H1 (cell line): ENCODE measurements around the gene HOXA10. TPM values are rescaled to one million over a fixed set of nuclear protein-coding genes. Genes with fewer than 3 reads are reported as not detected.
A peak's percentile ranks its signal among the peaks of the same experiment; 100 is the strongest.

Experiments used
- CTCF ChIA-PET: fragments of 300-600 bp; sonication (Branson Sonifier 250); formaldehyde crosslinking; loops from one replicate; lab custom pipeline; 2021; ENCODE audit not compliant: partially characterized antibody; lab: Charles Lee
- POLR2A ChIA-PET: fragments of 300-600 bp; sonication (Branson Sonifier 250); formaldehyde crosslinking; loops from one replicate; lab custom pipeline; 2021; ENCODE audit warnings: inconsistent platforms; ENCODE audit not compliant: partially characterized antibody; lab: Charles Lee
- DNase-seq, 2 experiments: peaks; one replicate each; pipeline versions ENCODE4 v3.0.0 to v3.0.0-alpha.2; 2010 to 2022; ENCODE audit warnings: low spot score in 2 of 2, low read depth in 1 of 2, mixed read lengths in 1 of 2
- FAIRE-seq: peaks from 2 replicates; lab custom pipeline; 2011; peaks lifted over from hg19 to GRCh38; lab: Jason Lieb, UNC
- H2AFZ ChIP-seq: 2 replicates; pipeline ENCODE4 v1.8.1; 2012; ENCODE audit warnings: low read length, inconsistent platforms
- H2AK5ac ChIP-seq: 2 replicates; pipeline ENCODE4 v1.6.1; 2013; ENCODE audit warnings: low read depth, low read length
- H2BK120ac ChIP-seq: replicated peaks from 2 replicates; pipeline ENCODE3; 2013; ENCODE audit warnings: low read depth, low read length, inconsistent platforms
- H2BK12ac ChIP-seq: 2 replicates; pipeline ENCODE4 v1.6.1; 2013; ENCODE audit warnings: low read depth, low read length
- H2BK15ac ChIP-seq: 2 replicates; pipeline ENCODE4 v1.6.1; 2013; ENCODE audit warnings: low read length
- H2BK20ac ChIP-seq: 2 replicates; pipeline ENCODE4 v1.6.1; 2013; ENCODE audit warnings: low read length
- H2BK5ac ChIP-seq: 2 replicates; pipeline ENCODE4 v1.6.1; 2013; ENCODE audit warnings: low read depth, low read length
- H3K14ac ChIP-seq: 2 replicates; pipeline ENCODE4 v1.6.1; 2013; ENCODE audit warnings: inconsistent platforms; ENCODE audit not compliant: insufficient read length
- H3K18ac ChIP-seq: 2 replicates; pipeline ENCODE4 v1.6.1; 2013; ENCODE audit warnings: low read length; ENCODE audit errors: extremely low read depth
- H3K23ac ChIP-seq: 2 replicates; pipeline ENCODE4 v1.6.1; 2013; ENCODE audit warnings: inconsistent platforms; ENCODE audit not compliant: insufficient read length
- H3K23me2 ChIP-seq: 2 replicates; pipeline ENCODE4 v1.6.1; 2013; ENCODE audit warnings: low read depth, low read length
- H3K27ac ChIP-seq: 2 replicates; pipeline ENCODE4 v1.6.1; 2011; ENCODE audit warnings: low read depth, low read length, inconsistent platforms
- H3K27me3 ChIP-seq, 4 experiments: replicated peaks in 1 of 4; 1 replicate in 1 of 4; 2 replicates in 3 of 4; pipeline versions ENCODE4 v1.6.1 to v1.8.1; 2011 to 2013; ENCODE audit warnings: low read length in 3 of 4, mild to moderate bottlenecking in 3 of 4, inconsistent platforms in 2 of 4, mixed read lengths in 2 of 4, moderate library complexity in 1 of 4; ENCODE audit not compliant: control insufficient read depth in 3 of 4, insufficient read depth in 3 of 4; ENCODE audit errors: extremely low read depth in 1 of 4
- H3K36me3 ChIP-seq, 4 experiments: 2 replicates each; pipeline versions ENCODE4 v1.6.1 to v1.8.1; 2011 to 2013; ENCODE audit warnings: mild to moderate bottlenecking in 4 of 4, low read length in 3 of 4, moderate library complexity in 2 of 4, control low read depth in 1 of 4, inconsistent platforms in 1 of 4; ENCODE audit not compliant: insufficient read depth in 4 of 4, control insufficient read depth in 2 of 4
- H3K4ac ChIP-seq: replicated peaks from 2 replicates; pipeline ENCODE3; 2013; ENCODE audit warnings: low read length, low read depth, mixed read lengths, inconsistent platforms; ENCODE audit not compliant: insufficient read length
- H3K4me1 ChIP-seq, 4 experiments: replicated peaks in 1 of 4; 1 replicate in 1 of 4; 2 replicates in 3 of 4; pipeline versions ENCODE4 v1.6.1 to v1.8.1; 2011 to 2013; ENCODE audit warnings: low read length in 3 of 4, inconsistent platforms in 2 of 4, mixed read lengths in 1 of 4; ENCODE audit not compliant: insufficient read depth in 4 of 4, control insufficient read depth in 3 of 4
- H3K4me2 ChIP-seq, 2 experiments: 2 replicates each; pipeline versions ENCODE4 v1.6.1 to v1.8.1; 2011 to 2013; ENCODE audit warnings: low read depth in 2 of 2, low read length in 2 of 2, control low read depth in 1 of 2, inconsistent platforms in 1 of 2, mild to moderate bottlenecking in 1 of 2; ENCODE audit not compliant: insufficient read depth in 1 of 2
- H3K4me3 ChIP-seq, 4 experiments: fragments of 200-600, 300-600 bp in 1 of 4; sonication (generic), shearing (Covaris generic), sonication (Bioruptor Twin) in 1 of 4; 2 replicates each; pipeline versions ENCODE4 v1.5.1 to v1.8.1; 2011 to 2016; ENCODE audit warnings: low read length in 4 of 4, low read depth in 3 of 4, control low read depth in 2 of 4, inconsistent platforms in 2 of 4, mild to moderate bottlenecking in 2 of 4, mixed read lengths in 1 of 4, moderate library complexity in 1 of 4; ENCODE audit not compliant: insufficient read depth in 2 of 4; ENCODE audit errors: extremely low read depth in 1 of 4
- H3K56ac ChIP-seq: replicated peaks from 2 replicates; pipeline ENCODE3; 2013; ENCODE audit warnings: low read depth, mild to moderate bottlenecking, mixed read lengths, low read length, inconsistent platforms; ENCODE audit not compliant: insufficient read length
- H3K79me1 ChIP-seq: 2 replicates; pipeline ENCODE4 v1.6.1; 2013; ENCODE audit warnings: low read depth, low read length, control low read depth
- H3K79me2 ChIP-seq, 2 experiments: 2 replicates each; pipeline versions ENCODE4 v1.6.1 to v1.8.1; 2012 to 2013; ENCODE audit warnings: low read length in 2 of 2, mild to moderate bottlenecking in 2 of 2, inconsistent platforms in 1 of 2; ENCODE audit not compliant: insufficient read depth in 2 of 2, control insufficient read depth in 1 of 2
- H3K9ac ChIP-seq, 4 experiments: replicated peaks in 1 of 4; 1 replicate in 1 of 4; 2 replicates in 3 of 4; pipeline versions ENCODE4 v1.6.1 to v1.8.1; 2011 to 2013; ENCODE audit warnings: low read depth in 3 of 4, low read length in 3 of 4, control low read depth in 2 of 4, mild to moderate bottlenecking in 2 of 4, moderate library complexity in 2 of 4, inconsistent platforms in 1 of 4; ENCODE audit errors: extremely low read depth in 1 of 4
- H3K9me3 ChIP-seq, 2 experiments: 2 replicates each; pipeline versions ENCODE4 v1.6.1 to v1.8.1; 2012 to 2013; ENCODE audit warnings: mild to moderate bottlenecking in 2 of 2, moderate library complexity in 2 of 2, control low read depth in 1 of 2, inconsistent platforms in 1 of 2, low read depth in 1 of 2, low read length in 1 of 2, mixed read lengths in 1 of 2; ENCODE audit not compliant: insufficient read depth in 2 of 2
- H4K20me1 ChIP-seq, 2 experiments: replicated peaks in 1 of 2; 2 replicates each; pipeline versions ENCODE3 to v1.8.1; 2011 to 2013; ENCODE audit warnings: inconsistent platforms in 2 of 2, low read length in 2 of 2, mild to moderate bottlenecking in 1 of 2; ENCODE audit not compliant: insufficient read depth in 2 of 2, control insufficient read depth in 1 of 2
- H4K5ac ChIP-seq: 2 replicates; pipeline ENCODE4 v1.6.1; 2013; ENCODE audit warnings: low read length, low read depth, mixed read lengths, inconsistent platforms; ENCODE audit not compliant: insufficient read length
- H4K8ac ChIP-seq: 2 replicates; pipeline ENCODE4 v1.8.0; 2013; ENCODE audit warnings: mild to moderate bottlenecking, moderate library complexity, low read length, inconsistent platforms; ENCODE audit not compliant: insufficient read depth; ENCODE audit errors: extremely low read depth
- H4K91ac ChIP-seq: replicated peaks from 2 replicates; pipeline ENCODE3; 2013; ENCODE audit warnings: low read length, mixed read lengths, inconsistent platforms; ENCODE audit not compliant: insufficient read length
- CBX8 ChIP-seq: fragments of 300-800, 300-1000 bp; sonication (generic); IDR thresholded peaks from 2 replicates; pipeline ENCODE4 v1.7.1; 2016; ENCODE audit warnings: low read depth, low read length, borderline replicate concordance
- EGR1 ChIP-seq: IDR thresholded peaks from 2 replicates; pipeline ENCODE4 v1.6.1; 2011; ENCODE audit warnings: low read depth, low read length, borderline replicate concordance
- EZH2 ChIP-seq: fragments of 200-600 bp; sonication (generic); IDR thresholded peaks from 2 replicates; pipeline ENCODE4 v1.7.1; 2012; ENCODE audit warnings: low read depth, mild to moderate bottlenecking, moderate library complexity, low read length, inconsistent platforms; ENCODE audit not compliant: severe bottlenecking
- HDAC2 ChIP-seq, 2 experiments: fragments of 300-600 bp in 1 of 2; sonication (generic) in 1 of 2; IDR thresholded peaks; 2 replicates each; pipeline ENCODE4 v1.6.1; 2011 to 2012; ENCODE audit warnings: low read depth in 2 of 2, low read length in 2 of 2, mild to moderate bottlenecking in 2 of 2, moderate library complexity in 2 of 2, borderline replicate concordance in 1 of 2, inconsistent platforms in 1 of 2
- RFX5 ChIP-seq: IDR thresholded peaks from 2 replicates; pipeline ENCODE4 v1.6.1; 2011; ENCODE audit warnings: low read depth, low read length, improper control_type of control experiment, borderline replicate concordance
- SP2 ChIP-seq: IDR thresholded peaks from 2 replicates; pipeline ENCODE4 v1.6.1; 2012; ENCODE audit warnings: mild to moderate bottlenecking, low read length, inconsistent platforms
- TCF12 ChIP-seq: IDR thresholded peaks from 2 replicates; pipeline ENCODE4 v1.6.1; 2011; ENCODE audit warnings: low read depth, mild to moderate bottlenecking, low read length
- WGBS, 2 experiments: shearing (Covaris generic) in 1 of 2; methylation state at CpG; one replicate each; pipeline versions ENCODE4 v1.1.6 to v1.1.7; 2013 to 2015; ENCODE audit warnings: low lambda C conversion rate in 2 of 2, mixed read lengths in 2 of 2, inconsistent platforms in 1 of 2, low coverage in 1 of 2, missing lambda C conversion rate in 1 of 2; ENCODE audit not compliant: insufficient replicate concordance in 2 of 2, insufficient coverage in 1 of 2, insufficient read length in 1 of 2; ENCODE audit errors: extremely low coverage in 1 of 2, missing lambda C conversion rate in 1 of 2; 5-methylcytosine and 5-hydroxymethylcytosine counted together
- polyA plus RNA-seq, 7 experiments: library from polyadenylated mRNA; depleted of rRNA in 3 of 7; stranded (reverse) in 5 of 7; unstranded in 2 of 7; fragments of >200 nt in 5 of 7; fragments of 200-250 nt in 2 of 7; gene quantifications; 1 replicate in 5 of 7; 2 replicates in 1 of 7; 4 replicates in 1 of 7; pipeline versions ENCODE4 v1.2.1 to v1.2.3, GENCODE V29; 2011 to 2013; ENCODE audit warnings: missing spikeins in 2 of 7, mixed read lengths in 2 of 7
- total RNA-seq: library from RNA; stranded (reverse); fragmentation: NEBNext Ultra II Directional; extraction: Animal tissue kit (Norgen Biotek cat#: 25700); gene quantifications from 2 replicates; pipeline ENCODE4 v1.2.1, GENCODE V29; 2021
- TF ChIP-seq, protein P1 (sequence below): IDR thresholded peaks from 2 replicates; pipeline ENCODE4 v1.6.1; 2012; ENCODE audit warnings: low read length, inconsistent platforms

HOXA10 gene
- total and polyA plus RNA-seq, 2 of the 8 experiments (the other 6 are each of a cell fraction or from before 2014, with no cell fraction given): not detected

DNA sequence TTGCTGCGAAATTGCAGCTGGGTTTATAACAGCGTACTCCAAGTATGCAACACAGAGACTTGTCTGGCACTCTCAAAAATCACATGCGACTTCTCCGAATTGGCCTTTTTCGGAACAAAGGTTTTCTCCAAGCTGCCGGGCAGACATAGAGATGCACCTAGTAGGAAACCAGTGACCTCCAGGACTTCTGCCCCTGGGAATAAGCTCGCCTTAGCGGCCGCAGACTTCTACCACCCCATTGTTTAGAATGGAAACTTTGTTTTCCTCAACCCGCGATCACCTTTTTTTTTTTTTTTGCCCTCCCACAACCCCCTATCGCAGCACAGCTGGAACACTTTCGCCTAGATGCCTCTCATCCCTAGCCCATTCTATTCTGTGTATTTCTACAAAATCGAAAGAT, 4.9 kb upstream of the HOXA10 start:
- FAIRE-seq: no peak
- H3K18ac ChIP-seq: no peak overlapping the region
- H2BK5ac ChIP-seq: no peak overlapping the region
- no peak overlapping the region for H2BK20ac ChIP-seq
- H2AFZ ChIP-seq: no peak overlapping the region
- no peak overlapping the region for H4K8ac ChIP-seq
- no peak overlapping the region for H2BK15ac ChIP-seq
- peaks cover 0 to 8% (median 0%) of the 10 kb centered on the region in 4 experiments; a peak in 1 of 8 replicates for H3K36me3 ChIP-seq
- DNase-seq: peak in 1 of 2 experiments; percentile 43
- H3K27me3 ChIP-seq: peaks cover 99 to 100% (median 100%) of the 10 kb centered on the region in 4 experiments
- H3K79me1 ChIP-seq: no peaks in the 10 kb centered on the region
- H3K23me2 ChIP-seq: no peaks in the 10 kb centered on the region; the same call in 1 of the 2 replicates
- no peaks in the 10 kb centered on the region for H3K79me2 ChIP-seq
- POLR2A ChIA-PET: interaction anchor here (0.6 kb wide), 1 partner anchor 485 kb away, joined by 3 read pairs; no protein-coding TSS in a partner anchor
- H3K27ac ChIP-seq: no peak overlapping the region
- no peak overlapping the region for H3K56ac ChIP-seq
- 16% methylated on average over 14 of the region's 14 CpGs; no CpG with 5 or more reads in 1 of the 2 experiments for WGBS, 2 experiments
- peaks cover 0 to 7% (median 4%) of the 10 kb centered on the region in 4 experiments; a peak in 5 of 7 replicates for H3K4me1 ChIP-seq
- peak overlapping the region in 1 of 2 experiments; percentile 18; a peak in 1 of 4 replicates for H3K4me2 ChIP-seq
- no peak overlapping the region for H3K14ac ChIP-seq
- H3K9me3 ChIP-seq: no peaks in the 10 kb centered on the region
- no peak overlapping the region for H3K9ac ChIP-seq
- no peak overlapping the region for H4K91ac ChIP-seq
- peaks cover 42 to 54% of the 10 kb centered on the region in 2 experiments for H4K20me1 ChIP-seq
- H2BK12ac ChIP-seq: no peak overlapping the region
- H3K4ac ChIP-seq: no peak overlapping the region
- H3K23ac ChIP-seq: no peak overlapping the region
- H4K5ac ChIP-seq: no peak overlapping the region
- H3K4me3 ChIP-seq: peak overlapping the region in 1 of 4 experiments; percentile 8; a peak in 1 of 8 replicates
- H2AK5ac ChIP-seq: no peak overlapping the region
- H2BK120ac ChIP-seq: no peak overlapping the region
- CTCF ChIA-PET: interaction anchor here (0.6 to 2.7 kb wide), 31 partner anchors 8 to 1282 kb away, joined by 3 to 26 read pairs (median 4); partner anchors contain the start of genes HOXA13, HOXA3, HOXA5 and HOXA7
- TF ChIP-seq RFX5: no peak
- TF ChIP-seq TCF12: no peak
- no peak for TF ChIP-seq CBX8
- TF ChIP-seq EGR1: no peak
- peak; percentile 71 for TF ChIP-seq EZH2
- no peak for TF ChIP-seq SP2
- TF ChIP-seq, protein P1, sequence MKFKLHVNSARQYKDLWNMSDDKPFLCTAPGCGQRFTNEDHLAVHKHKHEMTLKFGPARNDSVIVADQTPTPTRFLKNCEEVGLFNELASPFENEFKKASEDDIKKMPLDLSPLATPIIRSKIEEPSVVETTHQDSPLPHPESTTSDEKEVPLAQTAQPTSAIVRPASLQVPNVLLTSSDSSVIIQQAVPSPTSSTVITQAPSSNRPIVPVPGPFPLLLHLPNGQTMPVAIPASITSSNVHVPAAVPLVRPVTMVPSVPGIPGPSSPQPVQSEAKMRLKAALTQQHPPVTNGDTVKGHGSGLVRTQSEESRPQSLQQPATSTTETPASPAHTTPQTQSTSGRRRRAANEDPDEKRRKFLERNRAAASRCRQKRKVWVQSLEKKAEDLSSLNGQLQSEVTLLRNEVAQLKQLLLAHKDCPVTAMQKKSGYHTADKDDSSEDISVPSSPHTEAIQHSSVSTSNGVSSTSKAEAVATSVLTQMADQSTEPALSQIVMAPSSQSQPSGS: no peak
- TF ChIP-seq HDAC2 (IDR thresholded peaks at IDR 0.05; ENCODE audit: borderline replicate concordance in 1 of 2, low read depth in 2 of 2, low read length in 2 of 2): no peak
